ENCODE data around the gene ZNF77.

DNA sequence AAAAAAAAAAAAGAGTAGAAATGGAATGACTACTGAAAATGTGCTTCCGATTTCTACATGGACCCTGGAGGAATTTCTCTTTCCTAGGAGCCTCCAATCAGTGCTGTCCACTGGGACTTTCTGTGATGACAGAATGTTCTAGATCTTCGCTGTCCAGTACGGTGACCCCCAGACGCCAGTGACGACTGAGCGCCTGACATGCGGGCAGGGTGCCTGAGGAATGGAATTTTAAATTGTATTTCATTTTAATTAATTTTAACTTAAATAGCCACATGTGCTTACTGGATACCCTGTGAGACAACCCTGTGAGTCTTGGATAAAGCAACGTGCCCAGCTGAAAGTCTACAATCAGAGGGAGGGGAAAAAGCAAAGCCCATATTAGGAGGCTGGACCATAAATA is 28.5 kb upstream of the ZNF77 start:
- TF ChIP-seq RARB (CRISPR knock-in tag; IDR thresholded peaks at IDR 0.05) (no peak), ZFP3 (CRISPR knock-in tag; IDR thresholded peaks at IDR 0.05) (no peak), ZFP30 (CRISPR knock-in tag; IDR thresholded peaks at IDR 0.05) (no peak), SNAI2 (CRISPR knock-in tag; IDR thresholded peaks at IDR 0.05) (no peak), ZNF70 (CRISPR knock-in tag; IDR thresholded peaks at IDR 0.05) (no peak)
- TF ChIP-seq, protein P1, sequence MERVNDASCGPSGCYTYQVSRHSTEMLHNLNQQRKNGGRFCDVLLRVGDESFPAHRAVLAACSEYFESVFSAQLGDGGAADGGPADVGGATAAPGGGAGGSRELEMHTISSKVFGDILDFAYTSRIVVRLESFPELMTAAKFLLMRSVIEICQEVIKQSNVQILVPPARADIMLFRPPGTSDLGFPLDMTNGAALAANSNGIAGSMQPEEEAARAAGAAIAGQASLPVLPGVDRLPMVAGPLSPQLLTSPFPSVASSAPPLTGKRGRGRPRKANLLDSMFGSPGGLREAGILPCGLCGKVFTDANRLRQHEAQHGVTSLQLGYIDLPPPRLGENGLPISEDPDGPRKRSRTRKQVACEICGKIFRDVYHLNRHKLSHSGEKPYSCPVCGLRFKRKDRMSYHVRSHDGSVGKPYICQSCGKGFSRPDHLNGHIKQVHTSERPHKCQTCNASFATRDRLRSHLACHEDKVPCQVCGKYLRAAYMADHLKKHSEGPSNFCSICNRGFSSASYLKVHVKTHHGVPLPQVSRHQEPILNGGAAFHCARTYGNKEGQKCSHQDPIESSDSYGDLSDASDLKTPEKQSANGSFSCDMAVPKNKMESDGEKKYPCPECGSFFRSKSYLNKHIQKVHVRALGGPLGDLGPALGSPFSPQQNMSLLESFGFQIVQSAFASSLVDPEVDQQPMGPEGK (CRISPR knock-in tag; IDR thresholded peaks at IDR 0.05; ENCODE audit: borderline replicate concordance), result no peak

Data from SK-N-SH treated with all-trans-retinoic acid at 6 μM for 48 hours (cell line).